Gastroesophageal sphincter (tissue), 4 donors: ENCODE measurements around the gene FMR1NB. TPM values are rescaled to one million over a fixed set of nuclear protein-coding genes. Genes with fewer than 3 reads are reported as not detected.

Experiments used
- ATAC-seq: fragments of 150-250 bp; one replicate; pipeline ENCODE4 v1.9.1; 2016; ENCODE audit warnings: mild to moderate bottlenecking, moderate library complexity
- H3K27ac ChIP-seq, 4 donors: fragments of 200-600 bp; sonication (generic) in 3 of 4; 1 replicate in 3 of 4; 2 replicates in 1 of 4; pipeline ENCODE4 v1.5.1; 2016 to 2019
- H3K27me3 ChIP-seq: fragments of 200-600 bp; sonication (generic); one replicate; pipeline ENCODE4 v1.5.1; 2019
- H3K36me3 ChIP-seq, 2 donors: fragments of 200-600 bp; sonication (generic); one replicate each; pipeline ENCODE4 v1.5.1; 2019; ENCODE audit warnings: control low read depth in 1 of 2
- H3K4me1 ChIP-seq, 3 donors: fragments of 200-600 bp; sonication (generic); 1 replicate in 2 of 3; 2 replicates in 1 of 3; pipeline ENCODE4 v1.5.1; 2016 to 2019; ENCODE audit warnings: control low read depth in 2 of 3
- H3K4me3 ChIP-seq, 2 donors: fragments of 200-600 bp; sonication (generic); one replicate each; pipeline ENCODE4 v1.5.1; 2019; ENCODE audit warnings: mild to moderate bottlenecking in 1 of 2, moderate library complexity in 1 of 2
- H3K9me3 ChIP-seq, 3 donors: fragments of 200-600 bp; sonication (generic); one replicate each; pipeline ENCODE4 v1.5.1; 2017 to 2019; ENCODE audit warnings: control low read depth in 2 of 3
- EP300 ChIP-seq: sonication (generic); formaldehyde crosslinking; IDR thresholded peaks from one replicate; pipeline ENCODE4 v1.6.1; 2017; ENCODE audit warnings: antibody characterized with exemption, mild to moderate bottlenecking
- POLR2A ChIP-seq, 2 donors: fragments of 450-650 bp; IDR thresholded peaks; one replicate each; pipeline ENCODE4 v1.6.1; 2017; ENCODE audit warnings: antibody characterized with exemption in 2 of 2, mild to moderate bottlenecking in 2 of 2, moderate library complexity in 1 of 2
- POLR2AphosphoS5 ChIP-seq: sonication (generic); formaldehyde crosslinking; IDR thresholded peaks from one replicate; pipeline ENCODE4 v1.6.1; 2017; ENCODE audit warnings: antibody characterized with exemption
- WGBS, 2 donors: methylation state at CpG; one replicate each; pipeline ENCODE4 v1.1.5; 2018; ENCODE audit warnings: low coverage in 1 of 2; 5-methylcytosine and 5-hydroxymethylcytosine counted together
- small RNA-seq, 4 donors: library from RNA; depleted of rRNA; stranded (forward); fragments of <200 nt; gene quantifications; one replicate each; pipeline ENCODE3, GENCODE V24; 2016
- total RNA-seq, 4 donors: library from RNA; depleted of rRNA; stranded (reverse); fragments of >200 nt; gene quantifications; one replicate each; pipeline ENCODE4 v1.1.0, GENCODE V29; 2016
- TF ChIP-seq, protein P1 (sequence below), 4 experiments: fragments of 200-600 bp in 2 of 4; fragments of 450-650 bp in 2 of 4; sonication (generic) in 1 of 4; IDR thresholded peaks; one replicate each; pipeline ENCODE4 v1.5.1; 2017 to 2019; ENCODE audit warnings: antibody characterized with exemption in 4 of 4, mild to moderate bottlenecking in 2 of 4, moderate library complexity in 2 of 4

Gene FMR1NB
- total RNA-seq, 4 donors from 2014 or later, result not detected

DNA sequence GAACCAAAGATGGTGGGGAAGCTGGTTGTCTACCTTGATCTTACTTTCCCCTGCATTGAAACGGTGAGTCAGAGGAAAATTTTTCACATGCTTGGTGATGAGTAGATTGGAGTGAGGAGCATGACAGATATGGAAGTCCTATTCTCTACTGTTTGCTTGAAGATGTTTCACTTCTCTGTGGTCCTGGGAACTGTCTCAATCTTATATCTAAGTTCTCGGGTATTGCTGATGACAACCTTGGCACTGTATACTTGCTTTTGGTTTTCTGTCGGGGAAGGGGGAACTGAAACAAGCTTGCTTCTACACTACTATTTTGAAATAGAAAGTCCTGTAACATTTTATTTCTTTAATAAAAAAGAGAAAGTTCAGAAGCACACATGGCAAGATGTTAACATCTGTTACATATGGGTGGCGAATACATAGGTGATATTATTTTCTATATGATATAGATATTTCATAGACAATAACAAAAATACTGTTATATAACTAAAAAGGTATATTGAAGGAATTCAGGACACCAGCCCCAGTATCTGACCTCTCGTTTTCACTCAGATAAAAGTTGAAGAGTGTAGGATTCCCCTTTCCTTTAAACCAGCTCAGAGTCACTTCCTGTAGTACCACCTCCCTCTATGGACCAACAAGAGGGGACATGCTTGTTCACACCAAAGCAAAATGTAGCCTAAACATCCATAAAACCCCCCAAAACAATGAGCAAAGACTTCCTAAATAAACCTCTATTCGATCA lies 88.8 kb downstream of the FMR1NB start:
- TF ChIP-seq, protein P1, sequence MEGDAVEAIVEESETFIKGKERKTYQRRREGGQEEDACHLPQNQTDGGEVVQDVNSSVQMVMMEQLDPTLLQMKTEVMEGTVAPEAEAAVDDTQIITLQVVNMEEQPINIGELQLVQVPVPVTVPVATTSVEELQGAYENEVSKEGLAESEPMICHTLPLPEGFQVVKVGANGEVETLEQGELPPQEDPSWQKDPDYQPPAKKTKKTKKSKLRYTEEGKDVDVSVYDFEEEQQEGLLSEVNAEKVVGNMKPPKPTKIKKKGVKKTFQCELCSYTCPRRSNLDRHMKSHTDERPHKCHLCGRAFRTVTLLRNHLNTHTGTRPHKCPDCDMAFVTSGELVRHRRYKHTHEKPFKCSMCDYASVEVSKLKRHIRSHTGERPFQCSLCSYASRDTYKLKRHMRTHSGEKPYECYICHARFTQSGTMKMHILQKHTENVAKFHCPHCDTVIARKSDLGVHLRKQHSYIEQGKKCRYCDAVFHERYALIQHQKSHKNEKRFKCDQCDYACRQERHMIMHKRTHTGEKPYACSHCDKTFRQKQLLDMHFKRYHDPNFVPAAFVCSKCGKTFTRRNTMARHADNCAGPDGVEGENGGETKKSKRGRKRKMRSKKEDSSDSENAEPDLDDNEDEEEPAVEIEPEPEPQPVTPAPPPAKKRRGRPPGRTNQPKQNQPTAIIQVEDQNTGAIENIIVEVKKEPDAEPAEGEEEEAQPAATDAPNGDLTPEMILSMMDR (IDR thresholded peaks at IDR 0.05), result no peak
- no peak for TF ChIP-seq POLR2AphosphoS5
- TF ChIP-seq POLR2A (IDR thresholded peaks at IDR 0.05), result no peak
- TF ChIP-seq EP300, result no peak
- Histone ChIP-seq H3K27ac (no peak overlapping the region), H3K9me3 (no peaks in the 10 kb centered on the region), H3K36me3 (no peaks in the 10 kb centered on the region), H3K4me3 (no peak overlapping the region), H3K27me3 (no peaks in the 10 kb centered on the region), H3K4me1 (no peaks in the 10 kb centered on the region)
- ATAC-seq, result no peak
- WGBS, 2 donors, result 69 to 83% methylated on average over 4 to 6 of the region's 6 CpGs

DNA sequence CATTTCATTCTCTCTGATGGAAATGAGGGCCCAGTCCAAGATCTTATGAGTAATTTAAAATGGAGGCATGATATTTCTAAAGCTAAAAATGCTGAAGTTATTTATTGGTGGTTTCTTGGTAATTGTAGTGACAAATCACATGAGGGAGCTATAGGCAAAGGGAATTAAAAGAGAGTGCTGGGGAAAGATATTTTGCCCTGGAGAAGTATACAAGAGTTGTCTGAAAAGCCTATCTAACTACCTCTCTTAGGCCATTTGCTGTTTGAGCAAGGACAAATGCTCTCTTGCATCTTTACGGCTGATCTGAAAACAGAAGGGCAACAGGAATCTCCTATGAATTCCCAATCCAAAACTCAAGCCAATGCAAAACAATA lies 89.4 kb downstream of the FMR1NB start:
- TF ChIP-seq EP300 (no peak), POLR2A (IDR thresholded peaks at IDR 0.05) (no peak), POLR2AphosphoS5 (no peak)
- TF ChIP-seq, protein P1 (IDR thresholded peaks at IDR 0.05), result no peak
- no peak overlapping the region for H3K4me3 ChIP-seq
- H3K4me1 ChIP-seq, result no peaks in the 10 kb centered on the region
- no peak overlapping the region for H3K27ac ChIP-seq
- 71 to 80% methylated on average over 1 of the region's 1 CpG for WGBS, 2 donors
- H3K27me3 ChIP-seq, result no peaks in the 10 kb centered on the region
- no peaks in the 10 kb centered on the region for H3K36me3 ChIP-seq
- no peak for ATAC-seq
- H3K9me3 ChIP-seq, result no peaks in the 10 kb centered on the region

Small RNA genes lying within 50 kb of the gene (small RNA-seq; reads per million reads assigned to genes)
- 0 reads per million in 4 donors for gene RNA5SP524

Other genes starting within 250 kb of the FMR1NB start
- gene FMR1, start 69.4 kb upstream of the FMR1NB start, total RNA-seq, result 10 to 100 TPM; 23.2 to 36.6 (median 31.5) TPM